Epidermal melanocyte (primary cell): ENCODE measurements around the gene RSPO1.
"Not testable (repeated sequence)": the region's sequence is repeated elsewhere in the genome, so short reads cannot be mapped to it uniquely, and the experiment has no call there.

Source experiments
- DNase-seq: peaks from one replicate; pipeline ENCODE4 v3.0.0; 2011; ENCODE audit warnings: low spot score; ENCODE audit not compliant: insufficient read length

Gene RSPO1

DNA sequence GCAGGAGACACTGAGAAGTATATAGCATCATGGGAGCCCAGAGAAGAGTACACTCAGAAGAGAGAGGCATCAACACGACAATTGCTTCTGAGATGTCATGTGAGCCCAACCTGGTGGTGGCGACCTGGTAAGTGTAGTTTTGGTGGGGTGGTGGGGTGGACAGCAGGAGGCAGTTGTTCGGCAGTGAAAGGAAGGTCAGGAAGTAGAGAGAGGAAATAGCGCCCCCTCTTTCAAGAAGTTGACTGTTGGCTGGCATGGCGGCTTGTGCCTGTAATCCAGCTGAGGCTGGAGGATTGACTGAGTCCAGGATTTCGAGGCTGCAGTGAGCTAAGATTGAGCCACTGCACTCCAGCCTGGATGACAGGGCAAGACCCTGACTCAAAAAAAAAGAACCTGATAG lies 12.6 kb downstream of the RSPO1 start:
- DNase-seq = no peak

DNA sequence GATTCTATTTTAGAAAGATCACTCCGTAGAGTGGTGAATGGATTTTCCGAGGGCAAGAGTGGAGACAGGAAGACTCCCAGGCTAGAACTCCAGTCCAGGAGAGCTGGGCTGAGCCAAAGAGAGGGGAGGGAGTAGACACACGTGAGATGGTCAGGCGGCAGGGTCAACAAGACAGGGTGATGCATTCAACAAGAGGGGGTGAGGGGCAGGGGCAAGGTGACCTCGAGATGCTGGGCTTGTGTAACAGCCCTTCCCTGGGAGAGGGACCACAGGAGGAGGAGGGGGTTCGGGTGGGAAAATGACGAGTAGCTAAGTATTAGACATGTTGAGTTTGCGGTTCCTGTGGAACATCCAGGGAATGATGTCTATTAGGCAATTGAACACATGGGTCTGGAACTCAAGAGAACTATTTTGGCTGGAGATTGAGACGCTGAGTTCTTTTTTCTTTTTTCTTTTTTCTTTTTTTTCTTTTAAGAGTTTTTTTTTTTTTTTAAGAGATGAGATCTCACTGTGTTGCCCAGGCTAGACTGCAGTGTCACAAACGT lies 13.3 kb downstream of the RSPO1 start:
- no peak for DNase-seq

- no peak for DNase-seq
Observed at GRCh38 chr1:37620707-37621106, 14.0 kb downstream of the RSPO1 start.

- DNase-seq = no peak
Observed at GRCh38 chr1:37616330-37616729, 18.4 kb downstream of the RSPO1 start.

DNA sequence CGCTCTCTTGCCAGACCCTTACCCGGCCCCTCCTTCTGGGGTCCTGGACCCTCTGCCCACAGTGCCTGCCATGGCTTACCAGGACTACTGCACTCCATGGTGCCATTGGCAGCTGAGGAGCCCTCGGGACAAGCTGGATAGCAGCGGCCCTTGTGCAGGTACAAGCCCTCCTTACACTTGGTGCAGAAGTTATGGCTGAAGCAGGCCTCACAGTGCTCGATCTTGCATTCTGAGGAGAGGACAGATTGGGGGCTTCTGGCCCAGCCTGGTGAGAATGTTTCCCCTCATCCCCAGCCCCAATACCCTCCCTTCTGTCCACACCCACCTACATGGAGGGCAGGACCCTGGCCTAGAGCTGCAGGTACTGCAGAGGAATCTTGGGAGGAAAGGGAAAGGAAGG lies 20.6 kb downstream of the RSPO1 start:
- no peak for DNase-seq

- DNase-seq = no peak
Observed at GRCh38 chr1:37612186-37612585, 22.5 kb downstream of the RSPO1 start.

DNA sequence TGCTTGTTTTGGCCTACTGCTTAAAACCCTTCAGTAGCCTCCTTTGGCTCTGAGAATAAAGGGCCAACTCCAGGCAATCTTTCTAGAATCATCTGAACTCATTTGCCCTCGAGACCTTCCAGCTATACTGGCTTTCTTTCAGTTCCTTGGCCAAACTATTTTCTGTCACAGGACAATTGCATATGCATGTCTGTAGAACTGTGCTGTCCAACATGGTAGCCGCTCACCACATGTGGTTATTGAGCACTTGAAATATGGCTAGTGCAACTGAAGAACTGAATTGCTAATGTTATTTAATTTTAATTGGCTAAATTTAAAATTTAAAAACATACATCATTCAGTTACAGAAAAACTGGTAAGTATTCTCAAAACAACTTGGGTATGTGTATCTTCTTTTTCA lies 24.7 kb downstream of the RSPO1 start:
- DNase-seq = no peak

DNA sequence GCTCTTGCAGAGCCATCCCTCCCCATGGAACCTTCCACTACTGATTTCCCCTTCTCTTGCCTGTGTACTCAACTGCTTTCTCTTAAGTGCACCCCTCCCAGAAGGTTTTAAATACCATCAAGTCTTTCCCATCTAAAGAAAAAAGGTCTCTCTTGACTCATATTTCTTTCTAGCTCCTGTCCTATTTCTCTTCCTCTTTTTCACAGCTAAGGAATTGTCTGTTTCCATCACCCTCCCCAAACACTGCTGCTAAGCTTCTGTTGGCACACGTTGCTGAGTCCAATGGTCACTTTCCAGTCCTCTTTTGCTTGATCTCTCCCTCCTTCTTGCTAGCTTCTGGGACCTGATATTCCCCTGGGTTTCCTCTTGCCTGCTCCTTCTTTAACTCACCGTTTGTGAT lies 25.7 kb downstream of the RSPO1 start:
- no peak for DNase-seq

DNA sequence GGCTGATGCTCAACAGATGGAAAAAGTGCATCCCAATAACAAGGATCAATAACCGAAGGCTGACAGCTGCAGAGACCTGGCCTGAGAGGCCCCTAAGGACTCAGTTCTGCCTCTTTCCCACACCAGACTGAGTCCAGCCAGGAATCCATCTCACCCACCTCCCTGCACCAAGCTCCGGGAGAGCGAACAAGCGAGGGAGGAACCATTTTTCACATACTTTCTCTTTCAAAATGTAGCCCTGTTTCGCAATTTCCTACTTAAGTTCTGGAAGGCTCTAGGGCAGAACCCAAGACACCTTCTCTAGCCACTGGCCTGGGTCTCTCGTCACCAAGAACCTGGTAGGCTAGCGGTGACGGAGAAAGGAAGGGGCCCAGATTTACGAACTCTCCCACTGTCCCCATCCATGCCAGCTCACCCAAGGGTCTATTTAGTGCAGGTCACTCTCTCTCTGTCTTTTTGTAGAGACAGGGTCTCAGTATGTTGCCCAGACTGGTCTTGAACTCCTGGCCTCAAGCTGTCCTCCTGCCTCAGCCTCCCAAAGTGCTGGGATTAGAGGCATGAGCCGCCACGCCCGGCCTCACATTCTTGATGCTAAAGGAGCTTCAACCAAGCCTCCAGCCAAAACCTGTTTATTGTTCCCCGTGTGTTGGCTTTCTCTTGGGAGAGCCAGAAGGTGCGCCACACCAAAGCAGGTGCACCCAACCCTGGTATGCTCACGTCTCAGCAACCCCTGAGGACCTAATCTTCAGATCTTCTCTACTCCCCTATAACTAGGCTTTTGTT lies 28.0 kb downstream of the RSPO1 start:
- DNase-seq = no peak

DNA sequence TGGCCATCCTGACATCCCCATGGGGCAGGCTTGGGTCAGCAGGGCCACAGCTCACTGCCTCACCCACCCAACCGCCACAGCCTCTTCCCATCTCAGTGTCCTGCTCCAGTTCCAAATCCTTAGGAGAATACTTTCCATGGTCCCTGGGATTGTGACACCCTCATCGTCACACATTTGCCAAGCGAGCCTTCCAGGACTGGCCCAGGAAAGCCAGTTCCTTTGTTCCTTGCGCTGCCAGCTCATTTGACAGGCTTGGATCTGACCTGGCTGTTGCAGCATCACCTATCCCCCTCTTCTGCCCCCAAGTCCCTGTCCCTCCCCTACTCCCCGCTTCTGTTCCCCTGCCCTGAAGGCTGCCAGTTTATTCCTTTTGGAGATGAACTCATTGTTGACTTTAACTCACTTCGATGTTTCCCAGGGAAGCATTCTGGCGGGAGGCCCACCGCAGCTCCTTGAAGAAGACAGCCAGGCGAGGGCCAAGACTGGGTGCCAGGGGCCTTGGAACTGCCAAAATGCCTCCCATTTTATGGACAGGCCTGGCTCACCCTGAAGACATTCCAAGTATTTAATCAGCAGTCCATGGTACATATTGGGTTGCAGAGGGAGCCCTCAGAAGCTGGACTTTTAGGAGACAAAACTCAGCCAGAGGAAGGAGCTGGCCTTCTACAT lies 28.8 kb downstream of the RSPO1 start:
- DNase-seq = no peak

- DNase-seq = no peak
Observed at GRCh38 chr1:37605061-37605650, 29.5 kb downstream of the RSPO1 start.

- peak; percentile 38 for DNase-seq
Observed at GRCh38 chr1:37602750-37603694, 31.7 kb downstream of the RSPO1 start.

- peak; percentile 24 for DNase-seq
Observed at GRCh38 chr1:37601441-37601840, 33.3 kb downstream of the RSPO1 start.

DNA sequence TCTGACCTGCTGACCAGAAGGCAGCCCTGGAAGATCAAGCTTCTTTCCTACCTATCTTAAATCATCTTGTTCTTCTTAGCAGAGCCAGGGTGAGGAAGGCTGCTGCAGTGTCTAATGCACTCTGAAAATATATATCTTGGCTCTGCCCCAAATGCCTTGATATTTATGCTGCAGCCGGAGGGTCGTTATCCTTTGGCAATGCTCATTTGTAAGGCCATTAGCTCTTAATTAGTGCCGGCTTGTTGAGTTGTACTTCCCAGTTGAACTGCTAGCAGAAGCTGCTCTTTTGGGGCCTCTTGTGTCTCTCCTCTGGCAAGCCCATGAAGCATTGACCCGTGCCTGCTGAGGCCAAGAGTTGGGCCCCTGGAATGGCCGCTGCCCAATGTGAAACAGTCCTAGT lies 34.8 kb downstream of the RSPO1 start:
- no peak for DNase-seq

DNA sequence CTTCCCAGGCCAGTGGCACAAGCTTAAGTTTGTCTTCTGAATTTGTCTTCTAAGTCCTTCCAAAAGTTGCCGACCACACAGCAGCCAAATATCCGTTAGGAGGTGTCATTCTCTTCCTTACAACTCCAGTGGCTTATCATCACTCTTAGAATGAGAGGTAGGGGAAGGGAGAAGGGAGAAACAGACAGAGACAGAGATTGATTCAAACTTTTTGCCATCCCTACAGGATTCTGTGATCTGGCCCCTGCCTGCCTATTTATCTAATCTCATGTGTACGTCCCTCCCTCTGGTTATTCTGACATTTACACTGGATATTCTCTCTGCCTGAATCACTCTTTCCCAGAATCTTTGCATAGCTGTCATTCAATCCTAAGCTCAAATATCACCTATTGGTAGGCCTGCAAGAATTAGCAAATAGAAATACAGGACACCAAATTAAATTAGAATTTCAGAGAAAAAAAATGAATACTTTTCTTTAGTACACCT lies 38.5 kb downstream of the RSPO1 start:
- no peak for DNase-seq

DNA sequence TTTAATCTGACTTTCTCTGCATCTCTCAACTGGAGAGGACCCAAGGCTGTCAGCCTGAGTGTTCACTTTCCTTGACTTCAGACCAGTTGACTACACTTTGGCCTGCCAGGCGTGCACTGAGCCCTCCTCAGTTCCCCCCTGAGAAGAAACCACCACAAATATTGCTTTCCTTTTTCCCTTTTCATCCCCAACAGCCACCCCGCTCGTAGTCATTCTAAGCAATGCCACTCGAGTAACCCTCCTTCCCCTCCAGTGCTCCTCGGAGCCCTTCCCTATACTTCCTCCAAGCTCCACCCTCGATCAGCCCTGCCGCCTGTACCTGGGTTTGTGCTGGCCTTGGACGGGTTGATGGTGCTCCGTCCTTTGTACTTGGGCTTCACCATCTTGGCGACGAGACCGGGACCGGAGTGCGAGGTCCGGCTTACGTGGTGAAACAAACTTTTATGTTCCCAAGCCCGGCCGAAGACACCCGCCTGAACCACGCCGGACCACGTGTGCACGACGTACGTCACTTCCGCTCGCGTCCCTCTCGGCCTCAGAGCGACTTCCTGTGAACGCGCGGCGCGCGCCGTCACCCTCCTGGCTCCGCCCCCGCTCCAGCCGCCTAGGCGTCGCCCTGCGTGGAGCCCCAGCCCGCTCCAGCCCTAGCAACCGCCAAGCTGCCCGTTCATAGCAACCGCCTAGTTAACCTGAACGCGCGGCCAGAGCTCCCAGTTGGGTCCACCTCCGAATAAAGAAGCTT lies 39.1 kb downstream of the RSPO1 start, which contains the start of gene GNL2:
Gene GNL2 (minus strand): TSS at position 498 of the 742 bp plus-strand sequence. CDS start 115 bp downstream, at position 383.
- peak; percentile 94 for DNase-seq

- DNase-seq = no peak
Observed at GRCh38 chr1:37593726-37594125, 41.0 kb downstream of the RSPO1 start.

- no peak for DNase-seq
Observed at GRCh38 chr1:37588939-37589338, 45.8 kb downstream of the RSPO1 start.

DNA sequence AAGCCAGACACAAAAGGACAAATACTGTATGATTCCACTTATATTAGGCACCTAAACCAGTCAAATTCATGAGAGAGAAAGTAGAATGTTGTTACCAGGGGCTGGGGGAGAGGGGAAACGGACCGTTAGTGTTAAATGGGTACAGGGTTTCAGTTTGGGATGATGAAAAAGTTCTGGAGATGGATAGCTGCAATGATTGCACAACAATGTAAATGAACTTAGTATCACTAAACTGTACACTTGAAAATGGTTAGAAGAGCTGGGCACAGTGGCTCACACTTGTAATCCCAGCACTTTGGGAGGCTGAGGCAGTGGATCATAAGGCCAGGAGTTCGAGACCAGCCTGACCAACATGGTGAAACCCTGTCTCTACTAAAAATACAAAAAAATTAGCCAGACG lies 50.1 kb downstream of the RSPO1 start:
- not testable (repeated sequence) for DNase-seq

DNA sequence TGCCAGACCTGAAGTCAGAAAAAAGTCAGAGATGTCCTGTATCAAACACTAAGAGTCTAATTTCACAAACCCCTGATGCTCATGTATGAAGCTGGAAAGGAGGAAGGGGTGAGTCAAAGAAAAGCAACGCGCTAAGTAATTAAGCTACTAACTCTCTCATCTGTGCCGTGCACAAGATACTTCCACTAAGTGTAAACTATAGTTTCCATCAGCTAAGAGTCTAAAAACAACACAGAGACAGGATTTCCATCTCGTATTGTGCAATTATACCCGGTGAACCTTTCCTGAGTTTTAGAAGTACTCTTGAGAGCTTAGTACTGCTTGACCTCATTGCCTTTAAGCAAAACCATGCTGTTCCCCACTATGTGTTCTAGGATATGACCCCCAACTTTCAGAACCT lies 59.0 kb downstream of the RSPO1 start:
- DNase-seq = no peak
